ENCODE results near the gene ZBTB5. TPM values are rescaled to one million over a fixed set of nuclear protein-coding genes. Genes with fewer than 3 reads are reported as not detected.

ZBTB5 gene
- total RNA-seq, 1 experiment from 2014 or later = 26.1 TPM

DNA sequence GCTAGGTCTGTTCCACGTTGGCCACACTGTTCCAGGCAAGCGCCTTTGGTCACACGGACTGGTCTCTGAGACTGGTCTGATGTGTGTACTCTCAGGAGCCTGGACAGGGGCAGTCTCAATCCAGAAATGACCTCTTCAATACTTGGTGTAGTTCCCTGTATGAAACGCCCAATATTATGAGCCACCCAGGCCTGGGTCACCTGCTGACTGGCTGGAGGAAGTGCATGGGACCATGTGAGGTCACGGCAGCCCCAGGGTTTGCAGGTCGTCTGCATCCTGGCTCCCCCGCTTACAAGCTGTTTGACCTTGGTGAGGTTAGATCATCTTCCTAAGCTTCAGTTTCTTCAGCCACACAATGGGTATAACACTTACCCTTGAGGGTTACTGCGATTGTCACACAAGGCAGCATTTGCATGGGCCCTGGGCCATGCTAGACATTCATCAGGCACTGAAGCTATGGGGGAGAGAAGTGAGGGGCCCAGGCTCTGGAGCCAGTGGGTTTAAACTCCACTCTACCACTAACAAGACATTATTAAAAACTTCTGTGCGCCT, 47.9 kb downstream of the ZBTB5 start:
- Histone ChIP-seq H3K27me3 (no peaks in the 10 kb centered on the region), H3K4me1 (peaks cover 12% of the 10 kb centered on the region), H3K4me3 (no peak overlapping the region)

DNA sequence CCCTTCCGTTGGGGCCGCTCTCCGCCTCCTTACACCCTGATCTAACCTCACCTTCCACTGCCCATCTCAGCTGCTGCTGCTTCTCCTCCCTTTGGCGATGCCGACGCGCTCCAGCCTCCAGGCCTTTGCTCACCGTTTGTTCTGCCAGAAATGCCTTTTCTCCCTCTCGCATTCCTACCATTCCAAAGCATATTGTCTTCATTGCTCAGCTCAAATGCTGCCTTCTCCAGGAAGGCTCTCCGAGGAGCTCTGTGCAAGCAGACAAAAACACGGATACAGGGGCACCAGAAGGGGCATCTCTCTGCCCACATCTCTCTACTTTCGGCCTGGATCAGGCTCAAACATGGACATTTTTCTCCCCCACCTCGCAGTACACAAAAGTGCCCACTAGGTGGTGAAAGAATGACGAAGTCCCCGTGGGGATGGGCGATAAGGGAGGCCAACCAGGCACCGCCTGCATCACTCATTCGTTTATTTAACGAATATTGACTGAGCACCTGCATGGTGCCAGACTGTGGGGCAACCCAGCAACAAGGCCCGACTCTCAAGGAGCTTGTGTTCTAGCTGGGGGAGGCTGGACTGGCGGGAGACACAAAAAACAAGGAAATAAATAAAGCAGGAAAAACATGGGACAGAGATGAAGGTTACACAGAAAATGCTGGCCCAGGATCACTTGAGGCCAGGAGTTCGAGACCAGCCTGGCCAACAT, 50.1 kb downstream of the ZBTB5 start:
- DNase-seq = peak; percentile 76 to 87
- peak overlapping the region; percentile 6; the same call in 1 of the 2 replicates for H3K27ac ChIP-seq
- H3K4me3 ChIP-seq = peak overlapping the region; percentile 31
- no peaks in the 10 kb centered on the region for H3K9me3 ChIP-seq (replicated peaks)
- H3K36me3 ChIP-seq = no peaks in the 10 kb centered on the region
- H3K4me1 ChIP-seq = peaks cover 16% of the 10 kb centered on the region
- H3K27me3 ChIP-seq = no peaks in the 10 kb centered on the region

More for the DNA sequence above, 47.9 kb downstream of the ZBTB5 start:
- no peak overlapping the region for H3K27ac ChIP-seq
- no peaks in the 10 kb centered on the region for H3K9me3 ChIP-seq (replicated peaks)
- no peak for DNase-seq
- no peaks in the 10 kb centered on the region for H3K36me3 ChIP-seq

- DNase-seq = no peak
These were observed 50.7 kb downstream of the ZBTB5 start for GRCh38 chr9:37414503-37414943.

DNA sequence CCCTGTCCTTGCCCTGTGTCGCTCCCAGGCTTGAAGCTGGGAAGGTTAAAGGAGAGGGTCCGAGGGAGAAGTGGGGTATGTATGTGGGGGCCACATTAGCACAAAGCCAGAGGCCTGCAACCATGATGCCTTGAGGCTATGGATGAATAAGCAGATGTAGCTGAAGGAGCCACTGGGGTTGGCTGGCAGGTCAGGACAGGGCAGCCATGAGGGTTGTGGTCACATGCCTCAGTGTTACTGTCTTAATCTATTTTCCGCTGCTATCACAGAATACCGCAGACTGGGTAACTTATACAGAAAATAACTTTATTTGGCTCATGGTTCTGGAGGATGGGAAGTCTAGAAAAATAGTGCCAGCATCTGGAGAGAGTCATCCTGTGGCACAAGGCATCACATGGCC, 51.9 kb downstream of the ZBTB5 start:
- Histone ChIP-seq H3K4me1 (peaks cover 16% of the 10 kb centered on the region), H3K36me3 (no peaks in the 10 kb centered on the region), H3K27ac (peak overlapping the region; percentile 49), H3K27me3 (no peaks in the 10 kb centered on the region), H3K9me3 (replicated peaks) (no peaks in the 10 kb centered on the region), H3K4me3 (peak overlapping the region; percentile 38)
- peak; percentile 47 to 51 for DNase-seq

More at GRCh38 chr9:37414503-37414943, 50.7 kb downstream of the ZBTB5 start:
- H3K36me3 ChIP-seq = no peaks in the 10 kb centered on the region
- no peak overlapping the region for H3K4me3 ChIP-seq
- H3K9me3 ChIP-seq (replicated peaks) = no peaks in the 10 kb centered on the region
- H3K4me1 ChIP-seq = peaks cover 16% of the 10 kb centered on the region
- no peaks in the 10 kb centered on the region for H3K27me3 ChIP-seq
- H3K27ac ChIP-seq = no peak overlapping the region; the same call in 1 of the 2 replicates

GRCh38 chr9:37412431-37413151, 52.7 kb downstream of the ZBTB5 start:
- H3K9me3 ChIP-seq (replicated peaks) = no peaks in the 10 kb centered on the region
- H3K4me3 ChIP-seq = peak overlapping the region; percentile 38
- peaks cover 16% of the 10 kb centered on the region for H3K4me1 ChIP-seq
- peak; percentile 75 to 82 for DNase-seq
- H3K27me3 ChIP-seq = no peaks in the 10 kb centered on the region
- no peaks in the 10 kb centered on the region for H3K36me3 ChIP-seq
- peak overlapping the region; percentile 49 for H3K27ac ChIP-seq

DNA sequence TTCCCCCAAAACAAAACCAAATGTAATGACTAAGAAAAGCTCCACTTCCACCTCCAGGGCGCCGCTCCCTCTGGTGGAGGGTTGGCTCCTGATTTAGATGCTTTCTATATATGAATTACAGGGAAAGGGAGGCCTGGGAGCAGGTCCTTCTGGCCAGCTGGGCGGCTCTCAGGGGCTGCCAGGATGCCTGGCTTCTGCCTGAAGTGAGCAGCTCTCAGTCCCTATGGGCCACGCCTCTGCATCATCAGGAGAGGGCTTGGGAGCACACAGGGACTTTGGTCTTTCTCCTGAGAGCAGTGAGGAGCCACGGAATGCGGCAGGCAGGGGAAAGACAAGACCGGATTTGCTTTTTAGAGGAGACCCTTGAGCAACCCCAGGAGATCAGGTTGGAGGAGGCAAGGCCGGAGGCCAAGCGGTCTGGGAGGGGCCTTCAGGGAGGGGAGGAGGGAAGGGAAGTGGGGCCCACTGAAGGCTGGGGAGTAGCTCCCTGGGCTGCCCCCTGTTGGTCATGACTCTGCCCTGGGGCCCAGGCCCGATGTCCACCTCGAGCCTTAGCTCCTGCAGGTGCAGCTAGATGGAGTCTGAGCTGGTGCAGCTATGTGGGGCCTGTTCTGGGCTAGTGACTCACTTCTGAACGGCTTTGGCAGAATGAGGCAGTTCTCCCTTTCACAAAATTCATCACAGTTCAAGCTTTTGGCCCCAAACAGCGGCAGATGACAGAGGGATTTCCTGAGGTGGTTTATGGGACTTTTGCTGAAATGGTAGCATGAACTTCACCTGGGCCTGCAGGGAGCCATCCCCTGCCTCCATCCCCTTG, 54.1 kb downstream of the ZBTB5 start:
- no peak for DNase-seq
- H3K27me3 ChIP-seq = no peaks in the 10 kb centered on the region
- no peak overlapping the region for H3K27ac ChIP-seq
- peaks cover 16% of the 10 kb centered on the region for H3K4me1 ChIP-seq
- no peaks in the 10 kb centered on the region for H3K9me3 ChIP-seq (replicated peaks)
- no peaks in the 10 kb centered on the region for H3K36me3 ChIP-seq
- no peak overlapping the region for H3K4me3 ChIP-seq

DNA sequence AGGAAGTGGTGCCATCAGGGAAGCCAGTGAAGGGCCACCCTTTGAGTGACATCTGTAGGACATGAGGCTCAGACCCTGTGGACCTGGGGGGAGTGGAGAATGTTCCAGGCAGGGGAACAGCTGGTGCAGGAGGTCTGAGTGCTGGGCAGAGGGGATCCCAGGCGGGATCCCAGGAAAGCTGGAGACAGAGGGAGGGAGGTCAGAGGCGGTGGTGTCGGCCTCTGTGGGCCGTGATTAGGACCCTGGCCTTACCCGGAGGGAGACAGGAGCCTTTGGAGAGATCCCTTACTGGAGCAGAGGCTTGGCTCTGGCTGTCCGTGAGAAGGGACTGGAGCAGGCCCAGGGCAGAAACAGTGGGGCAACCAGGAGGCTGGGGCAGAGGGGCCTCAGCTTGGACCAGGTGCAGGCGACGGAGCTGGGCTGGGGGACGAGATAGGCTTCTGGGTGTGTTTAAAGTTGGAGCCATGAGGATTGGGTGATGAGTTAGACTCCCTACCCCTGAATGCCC, 54.8 kb downstream of the ZBTB5 start:
- no peaks in the 10 kb centered on the region for H3K9me3 ChIP-seq (replicated peaks)
- peaks cover 16% of the 10 kb centered on the region for H3K4me1 ChIP-seq
- H3K27me3 ChIP-seq = no peaks in the 10 kb centered on the region
- H3K36me3 ChIP-seq = no peaks in the 10 kb centered on the region
- H3K27ac ChIP-seq = no peak overlapping the region
- no peak for DNase-seq
- H3K4me3 ChIP-seq = no peak overlapping the region

DNA sequence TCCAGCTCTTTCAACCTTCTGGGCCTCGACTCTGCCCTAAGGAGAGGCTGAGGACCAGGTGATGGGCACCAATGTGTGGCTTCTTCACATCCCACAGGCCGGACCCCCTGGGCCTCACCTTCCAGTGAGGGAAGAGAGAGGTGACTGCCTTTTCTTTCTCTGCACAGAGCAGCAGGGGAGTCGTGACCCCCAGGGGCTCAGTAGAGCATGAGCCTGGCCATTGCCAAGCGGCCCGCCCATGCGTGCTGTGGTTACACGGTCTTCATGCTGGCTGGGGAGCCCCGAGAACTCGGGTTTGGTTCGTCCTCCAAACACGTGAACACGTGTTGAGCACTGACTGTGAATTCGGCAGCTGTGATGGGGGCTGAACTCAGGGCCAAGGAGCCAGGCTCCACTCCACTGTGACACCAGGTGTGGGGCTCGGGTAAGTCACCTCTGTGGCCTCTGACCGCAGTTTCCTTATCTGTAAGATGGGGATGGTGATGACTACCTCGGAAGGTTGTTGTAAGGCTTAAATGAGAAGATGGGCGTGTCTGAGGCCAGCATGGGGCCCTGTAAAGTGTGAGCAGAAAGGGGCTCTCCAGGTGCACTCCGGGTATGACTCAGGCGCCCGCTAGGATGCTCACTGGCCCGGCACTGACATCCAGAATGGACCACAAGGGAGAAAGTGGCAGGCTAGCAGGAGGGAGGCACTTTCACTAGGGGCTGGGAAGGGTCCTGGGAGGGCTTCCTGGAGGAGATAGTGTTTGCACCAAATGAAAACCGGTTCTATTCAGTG, 56.1 kb downstream of the ZBTB5 start:
- Histone ChIP-seq H3K4me1 (peaks cover 16% of the 10 kb centered on the region), H3K27me3 (no peaks in the 10 kb centered on the region), H3K36me3 (no peaks in the 10 kb centered on the region), H3K9me3 (replicated peaks) (no peaks in the 10 kb centered on the region), H3K4me3 (no peak overlapping the region), H3K27ac (no peak overlapping the region)
- DNase-seq = peak in 1 of 2 experiments; percentile 22

DNA sequence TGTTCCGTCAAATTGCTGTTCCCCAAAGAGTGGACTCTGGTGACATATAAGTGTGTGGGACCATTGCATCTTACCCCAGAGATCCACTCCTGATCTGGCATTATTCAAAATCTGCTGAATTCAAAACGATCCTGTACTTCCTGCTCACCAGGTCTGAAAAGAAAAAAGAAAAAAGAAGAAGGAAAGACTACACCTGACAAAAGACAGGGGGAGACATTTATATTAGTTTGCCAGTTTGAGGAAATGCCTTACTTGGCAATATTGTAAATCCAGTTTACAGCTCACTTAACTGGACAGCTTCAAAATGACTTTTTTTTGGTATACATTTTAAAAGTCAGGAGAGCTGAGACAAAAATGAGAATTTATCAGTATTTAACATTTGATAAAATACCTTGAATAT, 57.8 kb downstream of the ZBTB5 start:
- DNase-seq = no peak

DNA sequence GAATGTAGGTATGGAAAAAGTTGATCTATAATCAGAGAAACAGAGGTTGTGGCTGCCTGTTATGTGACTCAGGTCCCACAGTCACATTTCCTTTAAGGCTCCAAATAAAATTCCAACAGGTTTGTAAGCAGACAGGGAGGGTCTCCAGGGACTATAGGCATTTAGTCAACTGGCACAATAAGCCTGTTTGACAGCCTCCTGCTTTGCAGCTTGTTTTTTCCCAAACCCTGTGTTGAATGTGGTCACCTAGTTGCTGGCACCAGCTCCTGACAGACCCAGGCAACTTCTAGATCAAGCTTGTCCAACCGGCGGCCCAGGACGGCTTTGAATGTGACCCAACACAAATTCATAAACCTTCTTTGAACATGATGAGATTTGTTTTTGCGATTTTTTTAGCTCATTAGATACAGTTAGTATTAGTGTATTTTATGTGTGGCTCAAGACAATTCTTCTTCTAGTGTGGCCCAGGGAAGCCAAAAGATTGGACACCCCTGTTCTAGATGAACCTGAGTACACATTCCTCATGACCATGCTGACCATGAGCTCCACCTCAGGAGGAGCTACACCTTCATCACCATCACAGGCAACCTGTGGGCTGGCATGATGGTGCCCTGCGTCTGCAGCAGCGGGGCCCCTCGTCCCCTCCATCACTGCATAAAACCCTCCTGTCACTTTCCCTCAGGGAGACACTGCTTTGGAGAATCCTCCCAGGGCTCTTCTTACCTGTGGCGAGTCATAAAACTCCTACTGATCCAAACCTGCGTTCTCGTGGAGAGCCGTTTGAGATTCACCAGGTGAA, 58.4 kb downstream of the ZBTB5 start:
- Histone ChIP-seq H3K9me3 (replicated peaks) (no peaks in the 10 kb centered on the region), H3K4me3 (no peak overlapping the region), H3K27ac (no peak overlapping the region), H3K36me3 (no peaks in the 10 kb centered on the region), H3K4me1 (no peaks in the 10 kb centered on the region), H3K27me3 (no peaks in the 10 kb centered on the region)
- no peak for DNase-seq

More for the DNA sequence above, 57.8 kb downstream of the ZBTB5 start:
- no peaks in the 10 kb centered on the region for H3K36me3 ChIP-seq
- no peaks in the 10 kb centered on the region for H3K9me3 ChIP-seq (replicated peaks)
- no peaks in the 10 kb centered on the region for H3K27me3 ChIP-seq
- no peak overlapping the region for H3K4me3 ChIP-seq
- H3K4me1 ChIP-seq = peaks cover 5% of the 10 kb centered on the region; the same call in 1 of the 2 replicates
- H3K27ac ChIP-seq = no peak overlapping the region

GRCh38 chr9:37405764-37406380, 59.4 kb downstream of the ZBTB5 start:
- Histone ChIP-seq H3K27ac (no peak overlapping the region), H3K36me3 (no peaks in the 10 kb centered on the region), H3K27me3 (no peaks in the 10 kb centered on the region), H3K4me1 (no peaks in the 10 kb centered on the region), H3K9me3 (replicated peaks) (no peaks in the 10 kb centered on the region), H3K4me3 (no peak overlapping the region)
- no peak for DNase-seq

DNA sequence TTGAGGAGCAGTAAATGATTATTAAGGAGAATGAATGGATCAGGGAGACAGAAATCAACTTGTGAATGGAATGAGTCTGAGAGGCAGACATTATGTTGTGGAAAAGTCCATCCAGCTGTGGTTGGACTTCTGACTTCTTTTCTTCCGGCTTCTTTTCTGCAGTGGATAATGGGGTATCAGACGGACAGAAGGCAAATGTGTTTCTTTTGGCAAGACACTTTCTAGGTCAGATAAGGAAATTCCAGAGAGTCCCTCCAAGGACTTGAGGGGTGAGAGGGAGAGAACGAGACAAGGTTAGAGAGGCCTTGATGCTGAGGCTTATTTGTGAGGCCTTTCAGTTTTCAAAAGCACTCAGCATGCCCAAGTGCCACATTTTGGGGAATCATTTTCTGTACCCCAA, 59.9 kb downstream of the ZBTB5 start:
- Histone ChIP-seq H3K27ac (no peak overlapping the region), H3K9me3 (replicated peaks) (no peaks in the 10 kb centered on the region), H3K4me1 (no peaks in the 10 kb centered on the region), H3K27me3 (no peaks in the 10 kb centered on the region), H3K4me3 (no peak overlapping the region), H3K36me3 (no peaks in the 10 kb centered on the region)
- DNase-seq = no peak

GRCh38 chr9:37404590-37404989, 60.7 kb downstream of the ZBTB5 start:
- H3K27me3 ChIP-seq = no peaks in the 10 kb centered on the region
- no peak for DNase-seq
- H3K4me1 ChIP-seq = no peaks in the 10 kb centered on the region
- H3K9me3 ChIP-seq (replicated peaks) = no peaks in the 10 kb centered on the region
- H3K4me3 ChIP-seq = no peak overlapping the region
- H3K36me3 ChIP-seq = no peaks in the 10 kb centered on the region
- no peak overlapping the region for H3K27ac ChIP-seq
